Astrocyte (in vitro differentiated cells and primary cell): ENCODE data around the gene TSHZ1. TPM values are rescaled to one million over a fixed set of nuclear protein-coding genes. Genes with fewer than 3 reads are reported as not detected.

Experiments used
- DNase-seq: peaks from one replicate; pipeline ENCODE4 v3.0.0-alpha.2; 2010; ENCODE audit warnings: low read depth
- FAIRE-seq: peaks from 2 replicates; lab custom pipeline; 2011; peaks lifted over from hg19 to GRCh38; lab: Jason Lieb, UNC
- H2AFZ ChIP-seq: 2 replicates; pipeline ENCODE4 v1.6.0; 2012; ENCODE audit warnings: low read depth, low read length, inconsistent platforms
- H3K27ac ChIP-seq: 2 replicates; pipeline ENCODE4 v1.5.1; 2011; ENCODE audit warnings: low read depth, low read length, inconsistent platforms
- H3K27me3 ChIP-seq: 2 replicates; pipeline ENCODE4 v1.6.0; 2011; ENCODE audit warnings: low read length, inconsistent platforms; ENCODE audit not compliant: insufficient read depth
- H3K36me3 ChIP-seq: 2 replicates; pipeline ENCODE4 v1.5.1; 2011; ENCODE audit warnings: low read length, inconsistent platforms; ENCODE audit not compliant: insufficient read depth
- H3K4me1 ChIP-seq: 2 replicates; pipeline ENCODE4 v1.5.1; 2011; ENCODE audit warnings: low read length, inconsistent platforms; ENCODE audit not compliant: insufficient read depth
- H3K4me2 ChIP-seq: 2 replicates; pipeline ENCODE4 v1.6.0; 2012; ENCODE audit warnings: low read length, inconsistent platforms
- H3K4me3 ChIP-seq: 2 replicates; pipeline ENCODE4 v1.5.1; 2011; ENCODE audit warnings: low read depth, mild to moderate bottlenecking, low read length, inconsistent platforms; ENCODE audit not compliant: insufficient read depth
- H3K79me2 ChIP-seq: 2 replicates; pipeline ENCODE4 v1.6.0; 2012; ENCODE audit warnings: mild to moderate bottlenecking, low read length, inconsistent platforms; ENCODE audit not compliant: insufficient read depth
- H3K9ac ChIP-seq: 2 replicates; pipeline ENCODE4 v1.6.0; 2012; ENCODE audit warnings: mild to moderate bottlenecking, low read length, inconsistent platforms
- H3K9me3 ChIP-seq: 2 replicates; pipeline ENCODE4 v1.5.1; 2012; ENCODE audit warnings: low read depth, mild to moderate bottlenecking, low read length, inconsistent platforms; ENCODE audit not compliant: insufficient read depth
- H4K20me1 ChIP-seq: 2 replicates; pipeline ENCODE4 v1.6.0; 2012; ENCODE audit warnings: low read length, inconsistent platforms; ENCODE audit not compliant: insufficient read depth
- H3K27ac Mint-ChIP-seq: one replicate; pipeline ENCODE4 v1.8.0; 2021; ENCODE audit warnings: mild to moderate bottlenecking, mixed read lengths; ENCODE audit not compliant: unreplicated experiment
- H3K27me3 Mint-ChIP-seq: one replicate; pipeline ENCODE4 v1.8.0; 2021; ENCODE audit warnings: low read depth, mixed read lengths; ENCODE audit not compliant: unreplicated experiment
- H3K36me3 Mint-ChIP-seq: one replicate; pipeline ENCODE4 v1.8.0; 2021; ENCODE audit warnings: low read depth, mixed read lengths; ENCODE audit not compliant: unreplicated experiment
- H3K4me1 Mint-ChIP-seq: one replicate; pipeline ENCODE4 v1.8.0; 2021; ENCODE audit warnings: low read depth, mixed read lengths; ENCODE audit not compliant: unreplicated experiment
- H3K4me3 Mint-ChIP-seq: one replicate; pipeline ENCODE4 v1.8.0; 2021; ENCODE audit warnings: mild to moderate bottlenecking, moderate library complexity, mixed read lengths; ENCODE audit not compliant: unreplicated experiment
- H3K9me3 Mint-ChIP-seq: one replicate; pipeline ENCODE4 v1.8.0; 2021; ENCODE audit warnings: mild to moderate bottlenecking, mixed read lengths; ENCODE audit not compliant: unreplicated experiment
- EZH2 ChIP-seq: IDR thresholded peaks from 2 replicates; pipeline ENCODE4 v1.6.1; 2012; ENCODE audit warnings: mild to moderate bottlenecking, low read length, inconsistent platforms; ENCODE audit not compliant: insufficient read depth
- total RNA-seq: library from RNA; stranded (reverse); gene quantifications from 2 replicates; pipeline ENCODE4 v1.2.1, GENCODE V29; 2021
- TF ChIP-seq, protein P1 (sequence below): IDR thresholded peaks from 2 replicates; pipeline ENCODE4 v1.5.1; 2011; ENCODE audit warnings: low read depth, mild to moderate bottlenecking, inconsistent platforms, low read length, moderate library complexity; ENCODE audit not compliant: insufficient read depth

The TSHZ1 gene
- total RNA-seq, 1 donor from 2014 or later, result 2.9 TPM

DNA sequence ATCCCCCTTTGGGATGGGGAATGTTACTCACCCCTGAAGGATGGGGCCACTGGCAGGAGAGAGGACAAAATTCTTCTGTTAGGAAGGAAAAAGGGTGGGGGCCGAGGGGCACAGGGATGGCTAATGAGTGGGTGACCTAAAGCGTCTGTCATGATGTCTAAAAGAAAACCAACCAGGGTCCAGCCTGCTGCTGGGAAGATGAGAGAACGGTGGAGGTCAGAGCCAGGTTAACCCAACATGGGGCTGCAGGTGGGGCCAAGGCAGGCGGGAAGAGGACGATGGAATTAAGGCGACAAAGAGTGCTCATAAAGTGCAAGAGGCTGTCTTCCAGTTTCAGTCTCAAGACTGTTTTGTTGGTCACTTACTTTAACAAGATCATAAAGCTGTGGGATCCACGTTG is 126.8 kb downstream of the TSHZ1 start:
- Histone ChIP-seq H3K4me1 (no peaks in the 10 kb centered on the region), H3K36me3 (no peaks in the 10 kb centered on the region), H2AFZ (no peak overlapping the region), H4K20me1 (no peaks in the 10 kb centered on the region), H3K9ac (no peak overlapping the region), H3K79me2 (no peaks in the 10 kb centered on the region), H3K27me3 (peaks cover 6% of the 10 kb centered on the region), H3K4me3 (no peak overlapping the region), H3K27ac (no peak overlapping the region), H3K4me2 (no peak overlapping the region), H3K9me3 (no peaks in the 10 kb centered on the region)
- TF ChIP-seq, protein P1, sequence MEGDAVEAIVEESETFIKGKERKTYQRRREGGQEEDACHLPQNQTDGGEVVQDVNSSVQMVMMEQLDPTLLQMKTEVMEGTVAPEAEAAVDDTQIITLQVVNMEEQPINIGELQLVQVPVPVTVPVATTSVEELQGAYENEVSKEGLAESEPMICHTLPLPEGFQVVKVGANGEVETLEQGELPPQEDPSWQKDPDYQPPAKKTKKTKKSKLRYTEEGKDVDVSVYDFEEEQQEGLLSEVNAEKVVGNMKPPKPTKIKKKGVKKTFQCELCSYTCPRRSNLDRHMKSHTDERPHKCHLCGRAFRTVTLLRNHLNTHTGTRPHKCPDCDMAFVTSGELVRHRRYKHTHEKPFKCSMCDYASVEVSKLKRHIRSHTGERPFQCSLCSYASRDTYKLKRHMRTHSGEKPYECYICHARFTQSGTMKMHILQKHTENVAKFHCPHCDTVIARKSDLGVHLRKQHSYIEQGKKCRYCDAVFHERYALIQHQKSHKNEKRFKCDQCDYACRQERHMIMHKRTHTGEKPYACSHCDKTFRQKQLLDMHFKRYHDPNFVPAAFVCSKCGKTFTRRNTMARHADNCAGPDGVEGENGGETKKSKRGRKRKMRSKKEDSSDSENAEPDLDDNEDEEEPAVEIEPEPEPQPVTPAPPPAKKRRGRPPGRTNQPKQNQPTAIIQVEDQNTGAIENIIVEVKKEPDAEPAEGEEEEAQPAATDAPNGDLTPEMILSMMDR, result no peak
- no peak for TF ChIP-seq EZH2
- DNase-seq, result no peak
- H3K27me3 Mint-ChIP-seq, result no peaks in the 10 kb centered on the region
- no peaks in the 10 kb centered on the region for H3K4me1 Mint-ChIP-seq
- no peaks in the 10 kb centered on the region for H3K36me3 Mint-ChIP-seq
- no peak for FAIRE-seq
- H3K27ac Mint-ChIP-seq, result no peak overlapping the region
- peaks cover 3% of the 10 kb centered on the region for H3K9me3 Mint-ChIP-seq
- no peak overlapping the region for H3K4me3 Mint-ChIP-seq

DNA sequence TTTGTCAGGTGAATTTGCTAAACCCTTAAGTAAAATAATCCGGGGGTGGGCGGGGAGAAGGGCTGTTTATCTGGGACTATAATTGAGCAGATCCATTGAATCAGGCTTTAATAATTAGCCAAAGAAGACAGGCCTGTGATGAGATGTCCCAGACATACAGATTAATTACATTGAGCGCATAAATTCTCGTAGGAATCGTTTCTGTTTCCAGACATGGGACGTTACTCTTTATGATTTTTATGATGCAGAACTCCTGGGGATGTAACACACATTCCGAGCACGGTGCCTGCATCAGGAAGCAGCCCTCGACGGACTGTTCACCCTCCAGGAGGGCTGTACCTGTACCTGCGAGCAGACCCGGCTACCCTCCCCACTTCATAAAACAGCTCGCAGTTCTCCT is 128.0 kb downstream of the TSHZ1 start:
- Histone ChIP-seq H3K27ac (no peak overlapping the region), H3K9ac (no peak overlapping the region), H3K9me3 (no peaks in the 10 kb centered on the region), H3K4me3 (no peak overlapping the region), H2AFZ (no peak overlapping the region), H3K36me3 (no peaks in the 10 kb centered on the region), H3K4me1 (no peaks in the 10 kb centered on the region), H3K4me2 (no peak overlapping the region), H3K79me2 (no peaks in the 10 kb centered on the region), H4K20me1 (no peaks in the 10 kb centered on the region), H3K27me3 (peaks cover 6% of the 10 kb centered on the region)
- Mint-ChIP-seq H3K36me3 (no peaks in the 10 kb centered on the region), H3K4me3 (no peak overlapping the region), H3K4me1 (no peaks in the 10 kb centered on the region), H3K27me3 (no peaks in the 10 kb centered on the region), H3K9me3 (peaks cover 3% of the 10 kb centered on the region), H3K27ac (no peak overlapping the region)
- DNase-seq (no peak), FAIRE-seq (no peak)
- TF ChIP-seq EZH2, result no peak
- TF ChIP-seq, protein P1, result no peak

Other genes starting within 250 kb of the TSHZ1 start
- gene PTGR3, start 1.7 kb upstream of the TSHZ1 start, total RNA-seq, result 8.4 and 12.7 TPM in 2 replicates
- gene SMIM21, start 216.9 kb downstream of the TSHZ1 start, total RNA-seq, result not detected in 2 replicates